Neural progenitor cell (in vitro differentiated cells): ENCODE results near the gene PHF19.

Experiments
- EZH2 ChIP-seq: fragments of 200-600 bp; sonication (generic); IDR thresholded peaks from 2 replicates; pipeline ENCODE4 v1.6.1; 2017; ENCODE audit warnings: antibody characterized with exemption, mild to moderate bottlenecking, moderate library complexity
- EZH2phosphoT487 ChIP-seq: fragments of 200-600 bp; sonication (generic); IDR thresholded peaks from 2 replicates; pipeline ENCODE4 v1.6.1; 2017; ENCODE audit warnings: antibody characterized with exemption
- TF ChIP-seq, protein P1 (sequence below): fragments of 200-600 bp; sonication (generic); IDR thresholded peaks from 2 replicates; pipeline ENCODE4 v1.5.1; 2017; ENCODE audit warnings: antibody characterized with exemption, mild to moderate bottlenecking

DNA sequence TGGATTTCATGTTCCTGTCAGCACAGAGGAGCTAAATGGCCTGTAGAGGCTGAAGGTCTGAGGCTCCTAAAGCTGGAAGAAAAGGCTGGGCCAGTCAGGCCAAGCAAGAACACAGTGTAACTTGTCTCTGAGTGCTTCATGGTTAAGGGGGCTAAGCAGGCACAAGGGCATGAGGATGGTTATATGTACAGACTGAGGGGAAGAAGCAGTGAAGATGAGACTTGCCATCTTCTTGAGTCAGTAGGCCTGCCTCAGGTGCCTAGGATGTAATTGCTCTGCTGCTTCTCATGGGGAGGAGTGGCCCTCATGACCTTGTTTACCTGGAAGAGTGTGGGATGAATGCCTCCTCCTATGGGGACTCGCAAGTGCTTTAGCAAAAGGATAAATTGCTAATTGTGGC is 25.5 kb downstream of the PHF19 start:
- TF ChIP-seq, protein P1, sequence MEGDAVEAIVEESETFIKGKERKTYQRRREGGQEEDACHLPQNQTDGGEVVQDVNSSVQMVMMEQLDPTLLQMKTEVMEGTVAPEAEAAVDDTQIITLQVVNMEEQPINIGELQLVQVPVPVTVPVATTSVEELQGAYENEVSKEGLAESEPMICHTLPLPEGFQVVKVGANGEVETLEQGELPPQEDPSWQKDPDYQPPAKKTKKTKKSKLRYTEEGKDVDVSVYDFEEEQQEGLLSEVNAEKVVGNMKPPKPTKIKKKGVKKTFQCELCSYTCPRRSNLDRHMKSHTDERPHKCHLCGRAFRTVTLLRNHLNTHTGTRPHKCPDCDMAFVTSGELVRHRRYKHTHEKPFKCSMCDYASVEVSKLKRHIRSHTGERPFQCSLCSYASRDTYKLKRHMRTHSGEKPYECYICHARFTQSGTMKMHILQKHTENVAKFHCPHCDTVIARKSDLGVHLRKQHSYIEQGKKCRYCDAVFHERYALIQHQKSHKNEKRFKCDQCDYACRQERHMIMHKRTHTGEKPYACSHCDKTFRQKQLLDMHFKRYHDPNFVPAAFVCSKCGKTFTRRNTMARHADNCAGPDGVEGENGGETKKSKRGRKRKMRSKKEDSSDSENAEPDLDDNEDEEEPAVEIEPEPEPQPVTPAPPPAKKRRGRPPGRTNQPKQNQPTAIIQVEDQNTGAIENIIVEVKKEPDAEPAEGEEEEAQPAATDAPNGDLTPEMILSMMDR: no peak
- TF ChIP-seq EZH2: no peak
- TF ChIP-seq EZH2phosphoT487: no peak
